ENCODE data around the gene PSMB5. TPM values are rescaled to one million over a fixed set of nuclear protein-coding genes. Genes with fewer than 3 reads are reported as not detected.

The PSMB5 gene
- total and polyA plus RNA-seq, 2 of the 13 experiments (the other 11 are each of a cell fraction or from before 2014, with no cell fraction given), result 705 to 871 TPM

GRCh38 chr14:22982477-22983245 lies 52.0 kb downstream of the PSMB5 start, which contains the start of gene AJUBA (continued):
- TF ChIP-seq, protein P1, sequence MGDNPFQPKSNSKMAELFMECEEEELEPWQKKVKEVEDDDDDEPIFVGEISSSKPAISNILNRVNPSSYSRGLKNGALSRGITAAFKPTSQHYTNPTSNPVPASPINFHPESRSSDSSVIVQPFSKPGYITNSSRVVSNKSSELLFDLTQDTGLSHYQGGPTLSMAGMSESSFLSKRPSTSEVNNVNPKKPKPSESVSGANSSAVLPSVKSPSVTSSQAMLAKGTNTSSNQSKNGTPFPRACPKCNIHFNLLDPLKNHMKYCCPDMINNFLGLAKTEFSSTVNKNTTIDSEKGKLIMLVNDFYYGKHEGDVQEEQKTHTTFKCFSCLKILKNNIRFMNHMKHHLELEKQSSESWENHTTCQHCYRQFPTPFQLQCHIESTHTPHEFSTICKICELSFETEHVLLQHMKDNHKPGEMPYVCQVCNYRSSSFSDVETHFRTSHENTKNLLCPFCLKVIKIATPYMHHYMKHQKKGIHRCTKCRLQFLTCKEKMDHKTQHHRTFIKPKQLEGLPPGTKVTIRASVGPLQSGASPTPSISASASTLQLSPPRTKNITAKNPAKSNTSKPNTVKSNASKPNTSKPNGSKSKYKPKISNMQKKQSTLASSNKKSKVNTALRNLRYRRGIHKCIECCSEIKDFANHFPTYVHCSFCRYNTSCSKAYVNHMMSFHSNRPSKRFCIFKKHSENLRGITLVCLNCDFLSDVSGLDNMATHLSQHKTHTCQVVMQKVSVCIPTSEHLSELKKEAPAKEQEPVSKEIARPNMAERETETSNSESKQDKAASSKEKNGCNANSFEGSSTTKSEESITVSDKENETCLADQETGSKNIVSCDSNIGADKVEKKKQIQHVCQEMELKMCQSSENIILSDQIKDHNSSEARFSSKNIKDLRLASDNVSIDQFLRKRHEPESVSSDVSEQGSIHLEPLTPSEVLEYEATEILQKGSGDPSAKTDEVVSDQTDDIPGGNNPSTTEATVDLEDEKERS (CRISPR knock-in tag; IDR thresholded peaks at IDR 0.05), result peak; percentile 99
- TF ChIP-seq ZNF784 (CRISPR knock-in tag; IDR thresholded peaks at IDR 0.05; ENCODE audit: borderline replicate concordance) (peak; percentile 99), SAP130 (CRISPR knock-in tag; IDR thresholded peaks at IDR 0.05; ENCODE audit: low read depth) (peak; percentile 99), SIX4 (CRISPR knock-in tag; IDR thresholded peaks at IDR 0.05) (peak; percentile 89), THYN1 (CRISPR knock-in tag; IDR thresholded peaks at IDR 0.05; ENCODE audit: borderline replicate concordance, low read depth) (no peak), YEATS4 (CRISPR knock-in tag; IDR thresholded peaks at IDR 0.05; ENCODE audit: borderline replicate concordance) (no peak), THAP9 (CRISPR knock-in tag; IDR thresholded peaks at IDR 0.05; ENCODE audit: borderline replicate concordance) (peak; percentile 95), MATR3 (CRISPR knock-in tag; IDR thresholded peaks at IDR 0.05) (no peak), GPN1 (CRISPR knock-in tag; IDR thresholded peaks at IDR 0.05; ENCODE audit: borderline replicate concordance) (no peak; the same call in 1 of the 2 replicates), ZSCAN29 (CRISPR knock-in tag; conservative IDR thresholded peaks at IDR 0.05) (peak; percentile 80; the same call in 1 of the 2 replicates), THAP7 (CRISPR knock-in tag; IDR thresholded peaks at IDR 0.05) (no peak), ZSCAN21 (CRISPR knock-in tag; IDR thresholded peaks at IDR 0.05; ENCODE audit: borderline replicate concordance) (no peak), ZNF530 (CRISPR knock-in tag; IDR thresholded peaks at IDR 0.05; ENCODE audit: low read depth) (no peak), ETV5 (CRISPR knock-in tag; IDR thresholded peaks at IDR 0.05; ENCODE audit: borderline replicate concordance) (peak; percentile 92), PAF1 (CRISPR knock-in tag; IDR thresholded peaks at IDR 0.05) (no peak; the same call in 1 of the 2 replicates), CEBPG (CRISPR knock-in tag; IDR thresholded peaks at IDR 0.05) (peak; percentile 58), RELA (CRISPR knock-in tag; IDR thresholded peaks at IDR 0.05) (no peak), CBFB (CRISPR knock-in tag; IDR thresholded peaks at IDR 0.05) (peak; percentile 93), NFRKB (IDR thresholded peaks at IDR 0.05) (peak; percentile 56; the same call in 1 of the 2 replicates), CHD4 (IDR thresholded peaks at IDR 0.05; ENCODE audit: borderline replicate concordance, low read length) (peak; percentile 94)
- TF ChIP-seq, protein P2, sequence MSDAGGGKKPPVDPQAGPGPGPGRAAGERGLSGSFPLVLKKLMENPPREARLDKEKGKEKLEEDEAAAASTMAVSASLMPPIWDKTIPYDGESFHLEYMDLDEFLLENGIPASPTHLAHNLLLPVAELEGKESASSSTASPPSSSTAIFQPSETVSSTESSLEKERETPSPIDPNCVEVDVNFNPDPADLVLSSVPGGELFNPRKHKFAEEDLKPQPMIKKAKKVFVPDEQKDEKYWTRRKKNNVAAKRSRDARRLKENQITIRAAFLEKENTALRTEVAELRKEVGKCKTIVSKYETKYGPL (CRISPR knock-in tag; IDR thresholded peaks at IDR 0.05), result no peak
